HL-60 (cell line): Measurements from ENCODE around the gene PTPRN2.
"Not testable (repeated sequence)": the region's sequence is repeated elsewhere in the genome, so short reads cannot be mapped to it uniquely, and the experiment has no call there.

Experiments used
- DNase-seq, 2 experiments: peaks; one replicate each; pipeline ENCODE4 v3.0.0-alpha.2; 2010 to 2020; ENCODE audit warnings: low read depth in 1 of 2, low spot score in 1 of 2
- H3K27ac ChIP-seq: fragments of 250-450 bp; sonication (Bioruptor Pico); replicated peaks from 2 replicates; pipeline ENCODE4 v1.5.1; 2020; ENCODE audit warnings: mild to moderate bottlenecking, moderate library complexity
- H3K27me3 ChIP-seq: fragments of 250-450 bp; sonication (Bioruptor Pico); 2 replicates; pipeline ENCODE4 v1.5.1; 2021; ENCODE audit warnings: mild to moderate bottlenecking, moderate library complexity; ENCODE audit not compliant: insufficient read depth, poor library complexity, severe bottlenecking
- H3K4me3 ChIP-seq: replicated peaks from 2 replicates; pipeline ENCODE4 v1.5.1; 2011; ENCODE audit warnings: mild to moderate bottlenecking, control low read depth, low read length; ENCODE audit not compliant: insufficient read depth
- CTCF ChIP-seq: IDR thresholded peaks from one replicate; pipeline ENCODE4 v1.5.1; 2011; ENCODE audit warnings: low read length, control low read depth, inconsistent platforms; ENCODE audit not compliant: insufficient read depth
- GABPA ChIP-seq: IDR thresholded peaks from 2 replicates; pipeline ENCODE4 v1.6.1; 2012; ENCODE audit warnings: low read depth
- POLR2AphosphoS5 ChIP-seq: IDR thresholded peaks from 2 replicates; pipeline ENCODE4 v1.6.1; 2012; ENCODE audit warnings: low read depth
- REST ChIP-seq: IDR thresholded peaks from 2 replicates; pipeline ENCODE4 v1.6.1; 2012; ENCODE audit warnings: low read depth; ENCODE audit not compliant: insufficient replicate concordance
- SPI1 ChIP-seq: IDR thresholded peaks from 2 replicates; pipeline ENCODE4 v1.6.1; 2012; ENCODE audit warnings: low read depth, mild to moderate bottlenecking, borderline replicate concordance

The PTPRN2 gene

GRCh38 chr7:157983502-157984422 is 603.9 kb downstream of the PTPRN2 start:
- TF ChIP-seq SPI1 = no peak
- no peak for TF ChIP-seq CTCF
- no peak for TF ChIP-seq POLR2AphosphoS5
- TF ChIP-seq GABPA = no peak
- TF ChIP-seq REST = no peak
- no peak for DNase-seq
- Histone ChIP-seq H3K27ac (no peak overlapping the region), H3K4me3 (no peak overlapping the region), H3K27me3 (no peaks in the 10 kb centered on the region)

GRCh38 chr7:157981778-157982177 is 605.8 kb downstream of the PTPRN2 start:
- Histone ChIP-seq H3K4me3 (no peak overlapping the region), H3K27ac (no peak overlapping the region), H3K27me3 (no peaks in the 10 kb centered on the region)
- no peak for DNase-seq
- TF ChIP-seq SPI1 (no peak), GABPA (no peak), REST (no peak), POLR2AphosphoS5 (no peak), CTCF (no peak)

- DNase-seq = no peak
- H3K4me3 ChIP-seq = no peak overlapping the region
- H3K27me3 ChIP-seq = no peaks in the 10 kb centered on the region
- TF ChIP-seq REST (no peak), SPI1 (no peak), POLR2AphosphoS5 (no peak), GABPA (no peak), CTCF (no peak)
- no peak overlapping the region for H3K27ac ChIP-seq
These were observed 606.8 kb downstream of the PTPRN2 start for GRCh38 chr7:157980774-157981173.

GRCh38 chr7:157980341-157980731 is 607.3 kb downstream of the PTPRN2 start:
- not testable (repeated sequence) for H3K27me3 ChIP-seq, H3K4me3 ChIP-seq, DNase-seq, H3K27ac ChIP-seq
